RWPE1 (cell line): Measurements from ENCODE around the gene PTPRN2.

Experiments used
- CTCF ChIA-PET: fragments of 350-600 bp; sonication (Branson Sonifier 250); formaldehyde crosslinking; extraction: SDS; loops from one replicate; lab custom pipeline; 2021; lab: Yijun Ruan, JAX
- POLR2A ChIA-PET: fragments of 400-600 bp; formaldehyde crosslinking; extraction: SDS; loops from one replicate; lab custom pipeline; 2020; ENCODE audit warnings: antibody characterized with exemption; ENCODE audit not compliant: low non-redundant PET; lab: Yijun Ruan, JAX
- DNase-seq: peaks from one replicate; pipeline ENCODE4 v3.0.0; 2012; ENCODE audit warnings: low spot score
- H3K27ac ChIP-seq: fragments of 450-650 bp; 2 replicates; pipeline ENCODE4 v1.5.1; 2017
- TF ChIP-seq, protein P1 (sequence below): fragments of 450-650 bp; conservative IDR thresholded peaks from 2 replicates; pipeline ENCODE4 v1.5.1; 2017; ENCODE audit warnings: low read depth, mild to moderate bottlenecking

Gene PTPRN2

DNA sequence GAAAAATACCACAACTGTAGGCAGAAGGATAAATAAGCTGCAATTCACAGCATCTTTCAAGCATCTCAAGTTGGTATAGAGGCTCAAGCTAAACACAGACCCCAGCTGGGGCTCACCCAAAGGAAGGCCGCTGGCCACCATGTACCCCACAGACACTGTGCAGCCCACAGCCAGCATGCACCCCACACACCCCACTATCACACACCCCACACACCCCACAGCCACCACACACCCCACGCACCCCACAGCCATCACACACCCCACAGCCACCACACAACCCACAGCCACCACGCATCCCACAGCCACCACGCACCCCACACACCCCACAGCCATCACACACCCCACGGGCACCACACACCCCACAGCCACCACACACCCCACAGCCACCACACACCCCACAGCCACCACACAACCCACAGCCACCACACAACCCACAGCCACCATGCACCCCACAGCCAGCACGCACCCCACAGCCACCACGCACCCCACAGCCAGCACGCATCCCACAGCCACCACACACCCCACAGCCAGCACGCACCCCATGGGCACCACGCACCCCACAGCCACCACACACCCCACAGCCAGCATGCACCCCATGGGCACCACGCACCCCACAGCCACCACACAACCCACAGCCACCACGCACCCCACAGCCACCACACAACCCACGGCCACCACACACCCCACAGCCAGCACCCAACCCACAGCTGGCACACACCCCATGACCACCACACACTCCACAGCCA, 1036.1 kb downstream of the PTPRN2 start:
- POLR2A ChIA-PET: no interaction called here
- CTCF ChIA-PET: no interaction called here
- TF ChIP-seq, protein P1, sequence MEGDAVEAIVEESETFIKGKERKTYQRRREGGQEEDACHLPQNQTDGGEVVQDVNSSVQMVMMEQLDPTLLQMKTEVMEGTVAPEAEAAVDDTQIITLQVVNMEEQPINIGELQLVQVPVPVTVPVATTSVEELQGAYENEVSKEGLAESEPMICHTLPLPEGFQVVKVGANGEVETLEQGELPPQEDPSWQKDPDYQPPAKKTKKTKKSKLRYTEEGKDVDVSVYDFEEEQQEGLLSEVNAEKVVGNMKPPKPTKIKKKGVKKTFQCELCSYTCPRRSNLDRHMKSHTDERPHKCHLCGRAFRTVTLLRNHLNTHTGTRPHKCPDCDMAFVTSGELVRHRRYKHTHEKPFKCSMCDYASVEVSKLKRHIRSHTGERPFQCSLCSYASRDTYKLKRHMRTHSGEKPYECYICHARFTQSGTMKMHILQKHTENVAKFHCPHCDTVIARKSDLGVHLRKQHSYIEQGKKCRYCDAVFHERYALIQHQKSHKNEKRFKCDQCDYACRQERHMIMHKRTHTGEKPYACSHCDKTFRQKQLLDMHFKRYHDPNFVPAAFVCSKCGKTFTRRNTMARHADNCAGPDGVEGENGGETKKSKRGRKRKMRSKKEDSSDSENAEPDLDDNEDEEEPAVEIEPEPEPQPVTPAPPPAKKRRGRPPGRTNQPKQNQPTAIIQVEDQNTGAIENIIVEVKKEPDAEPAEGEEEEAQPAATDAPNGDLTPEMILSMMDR: no peak
- H3K27ac ChIP-seq: no peak overlapping the region
- DNase-seq: no peak

DNA sequence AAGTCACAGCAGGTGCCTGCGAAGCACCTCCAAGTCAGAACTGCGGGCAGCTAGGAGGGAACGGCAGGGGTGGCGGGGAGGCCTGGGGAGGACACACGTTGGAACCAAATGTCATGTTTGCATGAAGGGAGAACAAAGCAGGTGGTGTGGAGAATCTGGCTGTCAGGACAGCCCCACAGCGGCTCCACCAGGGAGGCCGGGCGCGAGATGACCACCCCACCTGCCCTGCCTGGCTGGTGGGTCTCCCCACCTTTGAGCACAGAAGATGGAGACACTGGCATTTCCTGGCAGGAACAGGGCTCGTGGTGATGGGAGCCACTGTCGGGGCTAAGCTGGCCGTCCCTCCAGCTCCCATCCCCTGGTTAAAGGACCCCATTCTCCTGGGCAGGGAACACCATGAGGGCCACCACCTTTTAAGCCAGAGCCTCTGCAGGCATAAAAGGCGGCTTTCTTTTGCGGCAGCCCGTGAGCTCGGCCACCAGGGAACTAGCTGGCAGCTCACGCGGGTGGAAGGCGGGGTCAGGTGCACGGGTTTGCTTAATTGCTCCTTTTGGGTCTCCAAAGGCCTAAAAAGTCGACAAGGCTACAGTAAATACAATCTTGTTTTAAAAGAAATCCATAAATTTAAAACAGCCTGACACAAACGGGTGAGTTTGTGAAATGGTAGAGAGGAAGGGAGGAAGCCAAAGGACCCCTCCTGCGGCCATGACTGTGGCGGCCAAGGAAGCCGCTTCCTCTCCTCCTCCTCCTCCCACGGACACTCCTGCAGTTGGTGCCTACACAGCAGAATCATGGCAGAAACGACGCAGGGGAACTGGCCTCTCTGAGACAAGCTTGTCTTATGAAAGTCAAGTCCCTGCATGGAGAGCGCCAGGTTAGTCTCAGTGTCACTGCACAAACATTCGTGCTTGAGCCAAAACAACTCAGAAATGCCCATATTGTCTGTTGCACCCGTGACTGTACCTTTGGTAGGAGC, 1037.0 kb downstream of the PTPRN2 start:
- ChIA-PET CTCF (no interaction called here), POLR2A (no interaction called here)
- H3K27ac ChIP-seq: no peak overlapping the region
- no peak for DNase-seq
- TF ChIP-seq, protein P1: no peak

DNA sequence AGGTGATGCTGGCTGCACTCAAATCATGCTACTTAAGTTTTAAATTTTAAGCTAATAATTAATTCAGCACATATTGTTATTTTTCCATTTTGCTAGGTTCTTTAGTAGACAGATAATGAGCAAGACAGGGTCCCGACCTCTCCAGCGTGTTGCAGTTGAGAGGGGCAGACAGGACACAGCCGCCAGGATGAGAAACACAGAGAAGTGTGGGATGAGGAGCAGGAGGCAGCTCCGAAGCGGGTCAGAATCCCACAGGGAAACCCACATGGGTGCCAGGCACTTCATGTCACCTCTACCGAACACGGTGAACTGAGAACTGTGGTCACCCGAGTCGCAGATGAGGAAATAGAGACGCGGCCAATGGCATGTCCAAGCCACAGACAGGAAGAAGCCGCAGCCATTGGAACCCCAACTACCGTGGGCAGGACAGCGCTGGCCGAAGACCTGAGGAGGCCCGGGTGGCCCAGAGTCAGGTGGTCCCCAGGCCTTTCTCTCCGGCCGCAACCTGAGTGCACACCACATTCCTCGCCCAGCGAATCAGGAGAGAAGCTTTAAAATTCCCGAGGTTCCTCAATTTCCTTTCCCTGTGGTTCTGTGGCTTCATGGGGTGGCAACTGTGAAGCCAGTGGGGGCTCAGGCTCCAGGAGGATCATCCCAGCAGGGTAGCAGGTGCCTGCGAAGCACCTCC, 1037.9 kb downstream of the PTPRN2 start:
- no peak for DNase-seq
- ChIA-PET POLR2A (no interaction called here), CTCF (no interaction called here)
- no peak overlapping the region for H3K27ac ChIP-seq
- TF ChIP-seq, protein P1: no peak

DNA sequence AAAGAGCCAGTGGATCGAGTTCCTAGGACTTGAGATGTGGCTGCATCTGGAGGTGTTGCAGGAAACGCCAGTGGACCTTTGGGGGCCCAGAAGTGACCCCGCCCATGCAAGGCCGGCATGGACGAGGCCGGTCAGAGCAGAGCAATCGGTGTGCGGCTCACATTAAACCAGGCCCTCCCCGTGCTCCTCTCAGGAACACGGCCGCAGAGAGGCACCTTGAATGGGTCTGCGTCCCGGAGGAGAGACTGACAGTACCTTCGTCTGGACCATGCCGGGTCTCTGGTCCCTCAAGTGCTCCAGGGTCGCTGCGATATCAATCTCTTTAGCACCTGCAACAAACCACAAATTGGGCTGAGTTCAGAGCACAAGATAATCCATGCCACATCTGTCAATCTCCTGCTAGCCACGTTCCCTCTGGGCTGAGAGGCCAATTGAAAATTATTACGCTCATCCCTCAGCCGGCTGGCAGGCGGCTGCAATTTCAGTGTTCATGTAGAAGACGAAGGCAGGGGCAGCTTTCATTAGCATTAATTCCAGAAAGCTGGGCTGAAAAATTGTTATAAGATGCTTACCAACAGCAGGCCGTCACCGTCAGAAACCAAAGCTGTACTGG, 1038.8 kb downstream of the PTPRN2 start:
- ChIA-PET POLR2A (no interaction called here), CTCF (no interaction called here)
- DNase-seq: no peak
- TF ChIP-seq, protein P1: no peak
- no peak overlapping the region for H3K27ac ChIP-seq

DNA sequence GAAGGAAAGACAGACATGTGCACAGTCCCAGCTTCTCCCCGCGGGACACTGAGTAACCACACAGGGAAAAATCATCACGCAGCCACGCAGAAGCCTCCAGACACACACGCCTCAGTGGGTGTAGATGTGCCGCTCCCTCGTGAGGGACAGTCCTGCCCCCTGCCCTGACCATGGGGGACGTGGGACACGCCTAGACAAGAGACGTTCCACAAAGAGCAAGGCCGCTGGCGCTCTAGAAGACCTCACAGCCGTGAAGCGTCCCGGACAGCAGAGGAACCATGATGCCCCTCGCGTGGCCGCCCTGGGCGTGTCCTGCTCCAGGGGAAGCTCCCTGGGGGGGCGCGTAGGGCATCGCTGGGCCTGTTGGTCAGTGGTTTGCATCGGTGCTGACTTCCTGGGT, 1040.0 kb downstream of the PTPRN2 start:
- no peak for DNase-seq
- ChIA-PET CTCF (no interaction called here), POLR2A (no interaction called here)
- TF ChIP-seq, protein P1: no peak
- H3K27ac ChIP-seq: no peak overlapping the region

DNA sequence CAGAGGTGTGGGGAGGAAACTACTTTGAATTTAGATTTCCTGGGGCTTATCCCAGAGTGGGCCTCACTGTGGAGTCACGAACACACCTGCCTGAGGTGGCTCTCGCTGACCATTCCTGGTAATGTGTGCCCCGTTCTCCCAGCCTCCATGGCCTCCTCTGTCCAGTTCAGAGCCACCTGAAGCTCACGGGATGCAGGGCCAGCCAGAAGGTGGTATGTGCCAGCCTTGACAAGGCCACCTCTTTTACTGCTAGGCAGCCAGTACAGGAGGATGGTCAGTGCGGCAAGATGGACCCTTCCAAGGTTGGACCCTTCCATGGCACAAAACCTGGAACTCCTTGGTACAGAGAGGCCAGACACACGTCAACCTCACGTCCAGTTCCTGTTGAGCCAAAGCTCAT, 1040.5 kb downstream of the PTPRN2 start:
- TF ChIP-seq, protein P1: no peak
- ChIA-PET POLR2A (no interaction called here), CTCF (no interaction called here)

More for the DNA sequence above, 1040.5 kb downstream of the PTPRN2 start:
- H3K27ac ChIP-seq: no peak overlapping the region
- no peak for DNase-seq
